Cerebellar cortex (tissue), 1 donor: Measurements from ENCODE around the gene FAM177B.

Experiments
- DNase-seq: peaks from one replicate; pipeline ENCODE4 v3.0.0-alpha.2; 2015; ENCODE audit warnings: low spot score

Gene FAM177B

DNA sequence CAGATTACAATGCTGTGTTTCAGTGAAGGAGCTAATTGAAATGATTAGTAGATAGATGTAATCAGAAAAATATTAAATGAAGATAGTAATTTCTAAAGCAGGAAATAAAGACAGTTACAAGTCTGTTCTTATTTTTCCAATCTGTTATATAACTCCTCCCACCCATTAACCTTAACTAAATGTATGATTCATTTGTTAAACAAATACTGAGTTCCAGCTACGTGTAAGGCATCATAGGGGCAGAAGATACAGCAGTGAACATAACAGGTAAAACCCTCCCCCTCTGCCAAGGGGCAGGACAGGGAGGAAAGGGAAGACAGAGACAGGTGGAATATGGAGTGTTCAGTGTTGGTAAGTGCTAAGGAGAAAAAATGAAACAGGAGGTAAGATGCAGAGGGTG is at the start of gene FAM177B:
Gene FAM177B, plus strand, starts transcription at position 231 of the 400 bp plus-strand sequence. CDS start 9,344 bp downstream, outside the sequence.
- DNase-seq, result no peak

DNA sequence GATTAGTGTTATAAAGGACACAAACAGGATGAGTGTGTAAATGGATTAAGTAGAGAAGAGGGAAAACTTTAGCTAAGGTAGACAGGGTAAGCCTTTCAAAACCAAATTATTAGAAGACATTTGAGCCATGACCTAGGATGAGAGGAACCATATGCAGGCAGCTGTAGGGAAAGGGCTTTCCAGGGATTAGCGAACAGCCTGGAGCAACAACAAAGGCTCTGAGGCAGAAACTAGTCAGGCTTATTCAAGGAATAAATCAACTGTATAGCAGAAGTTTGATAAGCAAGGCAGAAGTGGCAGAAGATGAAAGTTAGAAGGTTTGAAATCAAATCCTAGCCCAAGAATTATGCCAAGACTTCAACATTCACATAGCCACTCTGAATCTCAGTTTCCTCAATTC is 46.0 kb upstream of the FAM177B start:
- DNase-seq, result no peak

DNA sequence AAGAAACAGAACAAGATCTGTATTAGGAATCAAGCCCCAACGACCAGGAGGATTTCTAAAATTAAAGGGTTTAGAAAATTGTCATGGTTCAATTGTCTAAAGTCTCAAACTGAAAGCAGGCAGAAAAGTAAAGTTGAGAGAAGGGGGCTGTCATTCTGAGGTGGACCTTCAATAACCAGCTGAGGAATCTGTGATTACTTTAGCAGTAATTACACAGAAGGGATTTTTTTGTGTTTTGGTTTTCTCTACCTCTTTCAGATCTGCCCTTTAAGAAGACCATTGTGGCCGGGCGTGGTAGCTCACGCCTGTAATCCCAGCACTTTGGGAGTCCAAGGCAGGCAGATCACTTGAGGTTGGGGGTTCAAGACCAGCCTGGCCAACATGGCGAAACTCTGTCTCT is 42.1 kb upstream of the FAM177B start:
- DNase-seq, result no peak

GRCh38 chr1:222696741-222697140 is 40.3 kb upstream of the FAM177B start:
- no peak for DNase-seq

DNA sequence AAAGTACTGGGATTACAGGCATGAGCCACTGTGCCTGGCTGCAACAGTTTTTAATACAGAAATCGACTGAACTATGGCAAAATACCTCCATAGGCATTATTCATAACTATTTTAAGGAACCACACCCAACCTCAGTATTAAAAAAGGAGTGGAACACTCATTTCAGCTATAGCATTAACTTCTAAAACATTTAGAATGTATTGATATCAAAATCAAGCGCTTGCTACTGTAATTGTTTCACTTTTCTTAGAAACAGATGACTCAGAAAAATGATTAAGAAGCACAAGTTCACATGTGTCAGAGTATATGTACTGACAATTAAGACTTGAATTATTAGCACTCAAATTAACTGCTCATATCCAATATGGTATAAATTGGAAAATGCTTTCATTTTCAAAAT is 39.8 kb upstream of the FAM177B start:
- no peak for DNase-seq

GRCh38 chr1:222697826-222698225 is 39.2 kb upstream of the FAM177B start:
- no peak for DNase-seq

GRCh38 chr1:222702210-222702609 is 34.8 kb upstream of the FAM177B start:
- DNase-seq, result no peak

DNA sequence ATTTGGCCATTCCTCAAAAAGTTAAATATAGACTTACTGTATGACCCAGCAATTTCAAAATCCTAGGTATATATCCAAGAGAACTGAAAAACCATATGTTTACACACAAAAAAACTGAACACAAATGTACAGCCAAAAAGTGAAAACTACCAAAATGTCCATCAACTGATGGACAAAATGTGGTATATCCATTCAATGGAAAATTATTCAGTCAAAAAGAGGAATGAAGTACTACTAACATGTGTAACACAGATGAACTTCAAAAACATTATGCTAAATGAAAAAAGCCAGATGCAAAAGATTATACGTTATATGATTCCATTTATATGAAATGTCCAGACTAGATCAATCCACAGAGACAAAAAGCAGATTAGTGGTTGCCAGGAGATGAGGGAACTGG is 32.7 kb upstream of the FAM177B start:
- DNase-seq, result no peak

DNA sequence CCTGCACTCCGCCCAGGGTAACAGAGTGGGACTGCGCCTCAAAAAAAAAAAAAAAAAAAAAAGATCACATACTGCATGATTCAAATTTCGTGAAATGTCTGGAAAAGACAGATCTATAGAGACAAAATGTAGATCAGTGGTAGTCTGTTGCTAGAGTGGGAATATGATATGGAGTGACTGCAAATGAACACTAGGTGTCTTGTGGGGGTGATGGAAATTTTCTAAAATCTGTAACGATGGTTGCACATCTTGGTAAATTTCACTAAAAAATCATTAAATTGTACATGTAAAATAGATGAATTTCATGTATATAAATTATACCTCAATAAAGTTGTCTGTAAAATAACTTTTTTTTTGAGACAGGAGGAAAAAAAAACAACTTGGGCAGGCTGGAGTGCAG is 30.2 kb upstream of the FAM177B start:
- no peak for DNase-seq

DNA sequence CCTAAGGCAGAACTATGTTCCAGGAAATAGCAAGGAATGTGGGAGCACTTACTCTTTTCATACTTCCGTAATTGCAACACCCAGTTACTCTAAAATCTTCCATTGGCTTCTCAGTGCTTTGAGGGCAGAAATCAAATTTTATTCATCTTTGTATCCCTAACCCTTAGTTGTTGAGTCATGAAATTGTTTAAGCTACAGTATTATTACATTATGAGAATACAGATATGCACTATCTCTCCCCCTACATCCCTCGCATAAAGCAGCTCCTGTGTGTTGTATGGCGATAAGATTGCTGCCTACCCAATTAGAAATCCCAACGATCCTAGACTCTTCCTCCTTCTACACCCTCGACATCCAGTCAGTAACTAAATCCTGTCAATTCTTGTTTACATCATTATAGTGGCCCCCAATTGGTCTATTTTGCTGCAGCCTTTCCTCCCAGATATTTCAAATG is 27.3 kb upstream of the FAM177B start:
- no peak for DNase-seq

DNA sequence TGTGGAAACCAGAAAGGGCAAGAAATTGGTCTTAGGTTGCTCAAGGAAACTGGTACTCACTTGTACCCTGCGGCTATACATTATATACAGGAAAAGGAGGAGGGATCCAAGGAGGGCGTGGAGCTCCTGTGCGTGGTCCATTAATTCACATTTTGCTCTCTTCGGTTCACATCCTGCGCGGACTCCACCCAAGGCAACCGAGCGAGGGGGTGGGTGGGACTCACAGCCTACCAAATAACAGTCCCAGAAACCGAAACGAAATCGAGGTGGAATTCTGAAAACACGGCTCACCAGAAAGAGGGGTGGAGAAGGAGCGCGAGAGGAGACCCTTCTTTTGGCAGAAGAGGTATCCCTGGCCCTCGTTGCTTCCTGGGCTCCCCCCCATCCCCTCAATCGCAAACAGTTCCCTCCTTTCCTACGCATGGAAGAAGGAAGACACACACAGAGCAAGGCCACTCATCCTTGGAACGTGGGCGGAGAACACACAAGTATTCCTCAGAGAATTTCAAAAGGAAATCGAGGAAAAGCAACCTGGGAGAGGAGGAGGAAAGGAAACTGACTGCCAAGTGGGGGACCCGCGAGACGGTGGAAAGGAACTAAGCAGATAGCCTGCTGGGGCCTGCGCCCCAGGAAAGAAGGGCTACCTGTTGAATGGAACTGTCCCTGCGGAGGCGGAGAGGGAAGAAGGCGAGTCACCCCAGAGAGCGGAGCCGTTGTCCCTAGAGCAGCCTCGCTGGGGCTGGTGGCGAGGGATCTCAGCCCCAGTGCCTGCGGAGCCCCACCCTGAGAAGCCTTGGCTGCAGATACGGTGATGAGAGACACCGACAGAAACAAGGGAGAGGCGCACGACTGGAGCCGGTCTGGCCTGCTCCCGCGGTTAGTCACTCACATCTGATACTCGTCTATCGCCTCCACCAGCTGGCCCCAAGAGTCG is 25.4 kb upstream of the FAM177B start:
- DNase-seq, result peak; percentile 49

DNA sequence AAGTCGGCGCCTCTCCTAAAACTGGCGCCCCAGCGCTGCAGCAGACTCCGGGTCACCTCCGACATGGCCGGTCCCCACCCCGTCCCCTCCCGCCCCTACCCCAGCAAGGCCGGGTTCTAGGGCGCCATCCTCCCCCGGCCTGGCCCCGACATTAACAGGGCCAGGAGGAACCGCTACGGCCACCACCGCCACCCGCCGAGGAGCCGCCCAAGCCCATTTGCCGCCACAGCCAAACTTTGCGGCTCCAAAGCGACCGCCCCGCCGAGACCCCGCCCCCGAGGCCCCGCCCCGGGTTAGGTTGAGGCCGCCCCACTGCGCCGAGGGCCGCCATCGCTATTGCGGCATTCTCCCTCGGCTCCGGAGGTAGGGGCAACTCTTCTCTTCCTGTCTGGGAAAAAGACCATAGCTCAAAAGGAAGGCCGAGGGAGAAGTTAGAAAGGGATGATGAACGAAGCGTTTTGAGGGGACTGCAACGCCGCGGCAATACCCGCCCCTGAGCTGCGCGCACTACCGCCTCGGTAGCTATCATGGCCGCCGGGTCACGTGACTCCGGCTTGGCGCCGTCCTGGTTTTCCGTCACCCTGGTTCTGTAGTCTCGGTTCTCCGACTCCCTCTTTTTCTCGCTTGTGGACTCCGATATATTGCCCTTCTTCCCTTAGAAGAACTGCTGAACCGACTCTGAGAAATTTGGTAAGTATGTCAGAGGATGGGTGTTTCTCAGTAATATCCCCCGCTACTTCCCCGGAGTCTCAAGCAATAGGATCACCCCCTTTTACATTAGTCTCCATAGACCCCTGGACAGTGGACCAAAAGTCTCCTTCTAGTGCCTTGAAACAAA is 24.5 kb upstream of the FAM177B start, which contains the start of the genes AIDA and BROX:
Gene AIDA, minus strand, starts transcription at position 239 of the 838 bp plus-strand sequence. Its CDS starts 174 bp downstream, at position 65.
Gene BROX, plus strand, starts transcription at position 312 of the 838 bp plus-strand sequence. CDS start 3,136 bp downstream, outside the sequence.
- peak; percentile 88 for DNase-seq

- peak; percentile 97 for DNase-seq
Measured at GRCh38 chr1:222713091-222713961, 23.7 kb upstream of the FAM177B start.

DNA sequence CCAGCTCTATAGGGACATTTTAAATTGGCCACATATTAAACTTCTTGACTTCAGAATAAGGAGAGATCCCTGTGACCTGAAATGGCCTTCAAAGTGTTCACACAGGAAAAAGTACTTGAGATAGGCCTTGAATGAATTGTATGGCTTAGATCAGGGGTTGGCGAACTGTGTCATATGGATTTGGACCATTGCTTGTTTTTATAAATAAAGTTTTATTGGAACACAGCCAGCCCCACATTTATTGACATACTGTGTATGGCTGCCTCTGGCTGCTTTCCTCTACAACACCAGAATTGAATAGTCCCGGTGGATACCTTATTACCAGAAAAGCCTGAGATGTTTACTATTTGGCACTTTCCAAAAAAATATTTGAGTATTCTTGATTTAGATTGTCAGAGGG is 20.6 kb upstream of the FAM177B start:
- DNase-seq, result no peak

- DNase-seq, result no peak
Measured at GRCh38 chr1:222728746-222729145, 8.3 kb upstream of the FAM177B start.

- DNase-seq, result no peak
Measured at GRCh38 chr1:222730866-222731265, 6.1 kb upstream of the FAM177B start.

- no peak for DNase-seq
Measured at GRCh38 chr1:222732216-222733159, 4.5 kb upstream of the FAM177B start.

DNA sequence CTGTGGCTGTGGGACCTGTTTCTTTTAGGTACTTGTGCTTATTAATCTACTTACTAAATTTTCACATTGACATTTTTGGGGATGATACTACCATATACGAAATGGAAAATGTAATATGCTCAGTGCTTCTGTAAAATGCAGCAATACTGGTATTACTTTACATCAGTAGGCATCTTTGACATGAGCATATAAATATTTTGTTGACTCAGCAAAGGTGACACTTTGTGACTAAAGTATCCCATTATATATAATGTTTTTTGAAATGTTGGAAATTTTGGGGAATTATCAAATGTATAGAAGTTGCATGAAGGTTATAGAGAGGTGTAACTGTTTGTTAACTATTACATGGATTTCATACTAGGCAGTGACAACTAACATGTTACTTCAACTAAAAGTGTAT is 2.3 kb upstream of the FAM177B start:
- no peak for DNase-seq

GRCh38 chr1:222736470-222736869 is 532 bp upstream of the FAM177B start:
- no peak for DNase-seq

DNA sequence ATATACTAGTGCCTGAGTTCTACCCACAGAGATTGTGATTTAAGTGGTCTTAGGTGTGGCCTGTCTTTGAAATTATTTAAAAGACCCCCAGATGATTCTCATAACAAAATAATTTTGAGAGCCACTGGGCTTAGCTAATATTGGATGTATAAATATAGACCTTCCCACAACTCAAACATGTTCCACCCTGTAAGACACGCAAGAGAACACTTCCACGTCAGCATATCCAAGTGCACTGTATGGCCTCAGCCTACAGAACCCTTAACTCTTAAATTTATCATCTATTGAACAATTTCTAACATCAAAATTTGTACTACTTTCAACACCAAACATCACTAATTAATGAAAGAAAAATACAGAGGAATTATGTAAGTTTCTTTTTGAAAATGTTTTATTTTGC is 2.5 kb downstream of the FAM177B start:
- DNase-seq, result no peak
